Activated gamma-delta T cell treated with anti-CD3 and anti-CD28 coated beads, Interleukin-2, amount 50 U/mL, for 16 hours (primary cell): ENCODE data around the gene TASOR2.

Experiments used
- DNase-seq: peaks from one replicate; pipeline ENCODE4 v3.0.0-alpha.2; 2020; ENCODE audit warnings: low read depth

TASOR2 gene

GRCh38 chr10:5655121-5655520 is 29.5 kb upstream of the TASOR2 start:
- DNase-seq = no peak

- no peak for DNase-seq
Measured at GRCh38 chr10:5656737-5657579, 27.7 kb upstream of the TASOR2 start.

GRCh38 chr10:5658871-5659618 is 25.6 kb upstream of the TASOR2 start:
- no peak for DNase-seq

GRCh38 chr10:5659702-5660528 is 24.7 kb upstream of the TASOR2 start:
- no peak for DNase-seq

- no peak for DNase-seq
Measured at GRCh38 chr10:5661043-5661442, 23.6 kb upstream of the TASOR2 start.

GRCh38 chr10:5662708-5663579 is 21.7 kb upstream of the TASOR2 start:
- DNase-seq = no peak

GRCh38 chr10:5663692-5664427 is 20.8 kb upstream of the TASOR2 start:
- no peak for DNase-seq

- no peak for DNase-seq
Measured at GRCh38 chr10:5665373-5666007, 19.1 kb upstream of the TASOR2 start.

GRCh38 chr10:5666008-5666840 is 18.4 kb upstream of the TASOR2 start, which contains the start of gene ASB13:
Gene ASB13, minus strand, starts transcription at chr10:5666595. Its CDS starts 44 bp downstream, at chr10:5666551.
- no peak for DNase-seq

GRCh38 chr10:5666841-5667630 is 17.6 kb upstream of the TASOR2 start:
- DNase-seq = no peak

- no peak for DNase-seq
Measured at GRCh38 chr10:5668429-5668828, 16.2 kb upstream of the TASOR2 start.

- DNase-seq = no peak
Measured at GRCh38 chr10:5669604-5670003, 15.0 kb upstream of the TASOR2 start.

GRCh38 chr10:5670662-5671375 is 13.8 kb upstream of the TASOR2 start:
- no peak for DNase-seq

- DNase-seq = no peak
Measured at GRCh38 chr10:5678397-5679036, 6.1 kb upstream of the TASOR2 start.

GRCh38 chr10:5679037-5679435 is 5.6 kb upstream of the TASOR2 start:
- DNase-seq = no peak

- no peak for DNase-seq
Measured at GRCh38 chr10:5679606-5680005, 5.0 kb upstream of the TASOR2 start.

- no peak for DNase-seq
Measured at GRCh38 chr10:5681930-5682329, 2.7 kb upstream of the TASOR2 start.
